Prostate gland (tissue), 2 donors: ENCODE measurements around the gene PPP4R3A.

ENCODE experiments used
- POLR2A ChIP-seq: fragments of 450-650 bp; IDR thresholded peaks from one replicate; pipeline ENCODE4 v1.6.1; 2016; ENCODE audit warnings: antibody characterized with exemption, mild to moderate bottlenecking
- POLR2AphosphoS5 ChIP-seq: sonication (generic); formaldehyde crosslinking; IDR thresholded peaks from one replicate; pipeline ENCODE4 v1.6.1; 2017; ENCODE audit warnings: antibody characterized with exemption
- TF ChIP-seq, protein P1 (sequence below), 4 experiments: fragments of 200-600 bp in 2 of 4; fragments of 450-650 bp in 2 of 4; sonication (generic) in 2 of 4; IDR thresholded peaks; 1 replicate in 3 of 4; 2 replicates in 1 of 4; pipeline ENCODE4 v1.5.1; 2016 to 2019; ENCODE audit warnings: antibody characterized with exemption in 4 of 4, mild to moderate bottlenecking in 2 of 4, moderate library complexity in 2 of 4

DNA sequence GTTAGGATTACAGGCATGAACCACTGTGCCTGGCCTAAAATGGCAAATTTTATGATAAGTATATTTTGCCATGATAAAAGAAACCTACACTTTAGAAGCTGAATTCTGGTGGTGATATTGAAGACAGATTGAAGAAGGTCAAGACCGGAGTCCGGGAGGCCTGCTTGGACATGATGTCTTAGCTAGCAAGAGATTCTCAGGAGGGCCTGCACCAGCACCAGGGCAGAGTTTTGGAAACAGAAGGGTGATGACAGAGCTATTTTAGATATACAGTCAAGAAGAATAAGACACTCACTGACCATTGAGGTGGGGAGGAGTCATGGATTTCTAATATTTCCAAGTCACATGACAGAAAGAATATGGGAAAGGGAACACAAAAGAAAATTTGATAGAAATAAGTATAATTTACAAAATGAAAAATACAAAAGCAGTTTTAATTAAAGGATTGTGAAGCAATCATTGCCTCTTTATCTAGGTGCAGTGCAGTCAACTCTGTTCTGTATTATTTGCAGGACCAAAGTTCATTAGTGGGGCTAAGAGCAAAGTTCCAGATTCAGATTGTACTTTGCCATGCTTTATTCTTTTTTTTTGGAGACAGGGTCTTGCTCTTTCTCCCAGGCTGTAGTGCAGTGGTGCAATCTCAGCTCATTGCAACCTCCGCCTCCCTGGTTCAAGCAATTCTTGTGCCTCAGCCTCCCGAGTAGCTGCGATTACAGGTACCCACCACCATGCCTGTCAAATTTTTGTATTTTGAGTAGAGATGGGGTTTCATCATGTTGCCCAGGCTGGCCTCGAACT, 9.3 kb upstream of the PPP4R3A start:
- TF ChIP-seq, protein P1, sequence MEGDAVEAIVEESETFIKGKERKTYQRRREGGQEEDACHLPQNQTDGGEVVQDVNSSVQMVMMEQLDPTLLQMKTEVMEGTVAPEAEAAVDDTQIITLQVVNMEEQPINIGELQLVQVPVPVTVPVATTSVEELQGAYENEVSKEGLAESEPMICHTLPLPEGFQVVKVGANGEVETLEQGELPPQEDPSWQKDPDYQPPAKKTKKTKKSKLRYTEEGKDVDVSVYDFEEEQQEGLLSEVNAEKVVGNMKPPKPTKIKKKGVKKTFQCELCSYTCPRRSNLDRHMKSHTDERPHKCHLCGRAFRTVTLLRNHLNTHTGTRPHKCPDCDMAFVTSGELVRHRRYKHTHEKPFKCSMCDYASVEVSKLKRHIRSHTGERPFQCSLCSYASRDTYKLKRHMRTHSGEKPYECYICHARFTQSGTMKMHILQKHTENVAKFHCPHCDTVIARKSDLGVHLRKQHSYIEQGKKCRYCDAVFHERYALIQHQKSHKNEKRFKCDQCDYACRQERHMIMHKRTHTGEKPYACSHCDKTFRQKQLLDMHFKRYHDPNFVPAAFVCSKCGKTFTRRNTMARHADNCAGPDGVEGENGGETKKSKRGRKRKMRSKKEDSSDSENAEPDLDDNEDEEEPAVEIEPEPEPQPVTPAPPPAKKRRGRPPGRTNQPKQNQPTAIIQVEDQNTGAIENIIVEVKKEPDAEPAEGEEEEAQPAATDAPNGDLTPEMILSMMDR (IDR thresholded peaks at IDR 0.05) = no peak
- TF ChIP-seq POLR2A (no peak), POLR2AphosphoS5 (no peak)
